H9 (cell line): Measurements from ENCODE around the gene TCN2. TPM values are rescaled to one million over a fixed set of nuclear protein-coding genes. Genes with fewer than 3 reads are reported as not detected.
A peak's percentile ranks its signal among the peaks of the same experiment; 100 is the strongest.

Experiments
- DNase-seq: peaks from one replicate; pipeline ENCODE4 v3.0.0-alpha.2; 2017
- H2AFZ ChIP-seq: one replicate; pipeline ENCODE4 v1.6.1; 2013; ENCODE audit warnings: mild to moderate bottlenecking, low read length, control low read depth, moderate library complexity
- H2AK5ac ChIP-seq: 2 replicates; pipeline ENCODE4 v1.6.1; 2013; ENCODE audit warnings: low read length, control low read depth, mixed read lengths; ENCODE audit not compliant: insufficient read length
- H2BK120ac ChIP-seq: one replicate; pipeline ENCODE4 v1.6.1; 2013; ENCODE audit warnings: low read depth, mild to moderate bottlenecking, low read length, control low read depth, inconsistent platforms; ENCODE audit not compliant: poor library complexity, severe bottlenecking
- H2BK12ac ChIP-seq: 2 replicates; pipeline ENCODE4 v1.6.1; 2013; ENCODE audit warnings: low read length, control low read depth, mixed read lengths, low read depth; ENCODE audit not compliant: insufficient read length
- H2BK15ac ChIP-seq: 2 replicates; pipeline ENCODE4 v1.6.1; 2013; ENCODE audit warnings: low read depth, low read length, control low read depth
- H2BK20ac ChIP-seq: one replicate; pipeline ENCODE4 v1.6.1; 2013; ENCODE audit warnings: low read depth, mild to moderate bottlenecking, low read length, control low read depth, inconsistent platforms; ENCODE audit not compliant: poor library complexity, severe bottlenecking
- H2BK5ac ChIP-seq: 2 replicates; pipeline ENCODE4 v1.6.1; 2013; ENCODE audit warnings: low read length, control low read depth, mixed read lengths; ENCODE audit not compliant: insufficient read length
- H3K14ac ChIP-seq: 2 replicates; pipeline ENCODE4 v1.6.1; 2013; ENCODE audit warnings: low read length, control low read depth; ENCODE audit not compliant: insufficient read depth
- H3K18ac ChIP-seq: 2 replicates; pipeline ENCODE4 v1.6.1; 2013; ENCODE audit warnings: low read depth, mild to moderate bottlenecking, mixed read lengths, low read length, control low read depth; ENCODE audit not compliant: insufficient read length
- H3K23ac ChIP-seq: 2 replicates; pipeline ENCODE4 v1.6.1; 2013; ENCODE audit warnings: low read length, control low read depth, mixed read lengths, low read depth; ENCODE audit not compliant: insufficient read length
- H3K23me2 ChIP-seq: 2 replicates; pipeline ENCODE4 v1.6.1; 2013; ENCODE audit warnings: low read depth, mild to moderate bottlenecking, mixed read lengths, low read length, control low read depth; ENCODE audit not compliant: insufficient read length, poor library complexity, severe bottlenecking
- H3K27ac ChIP-seq: 2 replicates; pipeline ENCODE4 v1.5.1; 2013; ENCODE audit warnings: low read length, control low read depth, mixed read lengths, low read depth; ENCODE audit not compliant: insufficient read length
- H3K27me3 ChIP-seq: 2 replicates; pipeline ENCODE4 v1.6.1; 2013; ENCODE audit warnings: low read length, control low read depth, inconsistent platforms; ENCODE audit not compliant: insufficient read depth
- H3K4ac ChIP-seq: 2 replicates; pipeline ENCODE4 v1.6.1; 2013; ENCODE audit warnings: low read depth, mild to moderate bottlenecking, control low read depth, inconsistent platforms, low read length, moderate library complexity
- H3K4me1 ChIP-seq: 2 replicates; pipeline ENCODE4 v1.6.1; 2013; ENCODE audit warnings: low read length, control low read depth, inconsistent platforms; ENCODE audit not compliant: insufficient read depth
- H3K4me2 ChIP-seq: 2 replicates; pipeline ENCODE4 v1.6.1; 2013; ENCODE audit warnings: low read length, control low read depth, mixed read lengths; ENCODE audit not compliant: insufficient read length, insufficient read depth
- H3K56ac ChIP-seq: 2 replicates; pipeline ENCODE4 v1.6.1; 2013; ENCODE audit warnings: low read depth, mild to moderate bottlenecking, mixed read lengths, low read length, control low read depth; ENCODE audit not compliant: insufficient read length
- H3K79me1 ChIP-seq: 2 replicates; pipeline ENCODE4 v1.6.1; 2013; ENCODE audit warnings: low read depth, mild to moderate bottlenecking, moderate library complexity, low read length, control low read depth, inconsistent platforms; ENCODE audit not compliant: insufficient read depth, poor library complexity, severe bottlenecking
- H3K79me2 ChIP-seq: 2 replicates; pipeline ENCODE4 v1.6.1; 2013; ENCODE audit warnings: low read length, control low read depth, inconsistent platforms; ENCODE audit not compliant: insufficient read depth
- H3K9ac ChIP-seq: 2 replicates; pipeline ENCODE4 v1.6.1; 2013; ENCODE audit warnings: low read length, control low read depth, mixed read lengths; ENCODE audit not compliant: insufficient read length; ENCODE audit errors: extremely low read depth
- H3K9me3 ChIP-seq: one replicate; pipeline ENCODE4 v1.6.1; 2013; ENCODE audit warnings: low read depth, low read length, inconsistent platforms; ENCODE audit not compliant: control insufficient read depth
- H3T11ph ChIP-seq: one replicate; pipeline ENCODE4 v1.6.1; 2013; ENCODE audit warnings: mild to moderate bottlenecking, low read length, control low read depth, inconsistent platforms
- H4K20me1 ChIP-seq: one replicate; pipeline ENCODE4 v1.6.1; 2013; ENCODE audit not compliant: control insufficient read depth, insufficient read length, insufficient read depth
- H4K5ac ChIP-seq: 2 replicates; pipeline ENCODE4 v1.6.1; 2013; ENCODE audit warnings: low read depth, mild to moderate bottlenecking, mixed read lengths, low read length, control low read depth; ENCODE audit not compliant: insufficient read length
- H4K8ac ChIP-seq: replicated peaks from 2 replicates; pipeline ENCODE4 v1.6.1; 2013; ENCODE audit warnings: low read length, control low read depth, mixed read lengths, low read depth; ENCODE audit not compliant: insufficient read length
- H4K91ac ChIP-seq: 2 replicates; pipeline ENCODE4 v1.6.1; 2013; ENCODE audit warnings: low read depth, mild to moderate bottlenecking, moderate library complexity, mixed read lengths, low read length, control low read depth; ENCODE audit not compliant: insufficient read length
- H3K27ac Mint-ChIP-seq, 3 experiments: 2 replicates in 2 of 3; 3 replicates in 1 of 3; pipeline ENCODE4 v1.8.0; 2020 to 2021; ENCODE audit warnings: mixed read lengths in 3 of 3, mild to moderate bottlenecking in 1 of 3, moderate library complexity in 1 of 3
- H3K27me3 Mint-ChIP-seq: 2 replicates; pipeline ENCODE4 v1.8.0; 2021; ENCODE audit warnings: low read depth, mild to moderate bottlenecking, moderate library complexity, mixed read lengths
- H3K36me3 Mint-ChIP-seq, 3 experiments: 2 replicates in 2 of 3; 3 replicates in 1 of 3; pipeline ENCODE4 v1.8.0; 2020 to 2021; ENCODE audit warnings: low read depth in 3 of 3, mixed read lengths in 3 of 3; ENCODE audit not compliant: insufficient read depth in 1 of 3
- H3K4me1 Mint-ChIP-seq, 2 experiments: 2 replicates each; pipeline ENCODE4 v1.8.0; 2020; ENCODE audit warnings: mixed read lengths in 2 of 2
- H3K4me3 Mint-ChIP-seq, 2 experiments: 2 replicates in 1 of 2; 3 replicates in 1 of 2; pipeline ENCODE4 v1.8.0; 2020 to 2021; ENCODE audit warnings: mild to moderate bottlenecking in 2 of 2, mixed read lengths in 2 of 2, moderate library complexity in 1 of 2
- H3K9me3 Mint-ChIP-seq, 2 experiments: 2 replicates in 1 of 2; 3 replicates in 1 of 2; pipeline ENCODE4 v1.8.0; 2020; ENCODE audit warnings: mild to moderate bottlenecking in 2 of 2, mixed read lengths in 2 of 2, moderate library complexity in 1 of 2
- CTCF ChIP-seq: fragments of 200-600 bp; sonication (generic); conservative IDR thresholded peaks from 3 replicates; pipeline ENCODE4 v1.8.0; 2021; ENCODE audit warnings: antibody characterized with exemption, mild to moderate bottlenecking
- WGBS: extraction: QIAGEN DNeasy Blood & Tissue Kit; methylation state at CpG from one replicate; pipeline ENCODE4 v1.1.7; 2013; ENCODE audit warnings: missing lambda C conversion rate, low lambda C conversion rate, mixed read lengths; ENCODE audit not compliant: insufficient read length; ENCODE audit errors: extremely low coverage; 5-methylcytosine and 5-hydroxymethylcytosine counted together
- total RNA-seq: library from RNA; stranded (reverse); gene quantifications from 2 replicates; pipeline ENCODE4 v1.2.1, GENCODE V29; 2021

TCN2 gene
- total RNA-seq, 1 experiment from 2014 or later = 42.2 TPM

DNA sequence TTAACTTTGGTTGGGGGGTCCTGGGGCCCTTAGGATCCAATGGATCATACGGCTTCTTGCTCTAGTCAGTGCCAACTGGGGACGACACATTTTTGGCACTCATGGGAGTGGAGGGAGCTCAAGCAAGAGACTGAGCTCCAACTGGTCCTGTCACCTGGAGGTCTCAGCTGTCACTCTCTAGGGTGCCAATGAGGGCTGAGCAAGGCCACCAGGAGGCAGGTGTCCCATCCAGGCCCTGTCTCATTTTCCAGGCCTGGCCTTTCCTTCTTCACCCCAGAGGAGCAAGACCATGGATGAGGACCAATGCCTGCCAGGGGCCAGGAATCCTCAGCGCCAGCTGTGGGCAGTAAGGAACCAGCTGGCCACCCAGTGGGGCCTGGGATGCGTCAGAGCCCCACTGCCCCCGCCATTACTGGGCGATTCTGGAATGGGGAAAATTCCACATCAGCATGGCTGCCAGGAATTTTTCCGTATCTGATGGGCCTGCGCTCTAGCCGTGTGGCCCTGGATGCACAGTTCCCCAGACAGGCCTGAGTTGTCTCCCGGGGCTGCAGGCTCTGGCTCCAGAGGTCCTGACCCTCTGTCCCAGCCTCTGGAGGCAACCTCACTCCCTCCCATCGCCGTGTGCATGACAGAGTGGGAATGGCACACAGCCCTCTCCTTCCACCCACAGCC is 31.8 kb upstream of the TCN2 start:
- Histone ChIP-seq H3K4me2 (peak overlapping the region; percentile 66), H3K79me1 (no peaks in the 10 kb centered on the region), H3K23me2 (peaks cover 7% of the 10 kb centered on the region), H2BK20ac (no peak overlapping the region), H2BK12ac (no peak overlapping the region), H4K5ac (no peak overlapping the region), H2BK5ac (no peak overlapping the region), H3K27me3 (no peaks in the 10 kb centered on the region), H2BK120ac (no peak overlapping the region), H2AFZ (no peak overlapping the region), H3K79me2 (no peaks in the 10 kb centered on the region), H3K14ac (no peak overlapping the region), H3K4me1 (no peaks in the 10 kb centered on the region), H4K91ac (no peak overlapping the region), H4K20me1 (peaks cover 5% of the 10 kb centered on the region), H3K4ac (no peak overlapping the region), H2BK15ac (no peak overlapping the region), H3K27ac (no peak overlapping the region), H4K8ac (no peak overlapping the region), H3T11ph (no peak overlapping the region), H3K18ac (no peak overlapping the region), H2AK5ac (no peak overlapping the region), H3K9ac (no peak overlapping the region), H3K9me3 (no peaks in the 10 kb centered on the region), H3K56ac (no peak overlapping the region), H3K23ac (no peak overlapping the region)
- TF ChIP-seq CTCF = peak; percentile 48; the same call in 2 of the 3 replicates
- peak; percentile 53 for DNase-seq
- Mint-ChIP-seq H3K27ac (no peak overlapping the region), H3K4me3 (peak overlapping the region; percentile 68 to 86), H3K27me3 (peaks cover 5% of the 10 kb centered on the region), H3K9me3 (no peaks in the 10 kb centered on the region), H3K4me1 (peaks cover 11 to 21% of the 10 kb centered on the region in 2 experiments), H3K36me3 (peaks cover 24 to 46% (median 40%) of the 10 kb centered on the region in 3 experiments; a peak in 6 of 7 replicates)
- WGBS = no CpG with 5 or more reads among the region's 12 CpGs
